Suprapubic skin (tissue), 4 donors: ENCODE data around the gene UBE2E2. TPM values are rescaled to one million over a fixed set of nuclear protein-coding genes. Genes with fewer than 3 reads are reported as not detected.

Experiments used
- DNase-seq, 2 donors: peaks; one replicate each; pipeline ENCODE4 v3.0.0-alpha.2; 2019; ENCODE audit warnings: low spot score in 2 of 2
- H3K27ac ChIP-seq: fragments of 200-600 bp; sonication (generic); one replicate; pipeline ENCODE4 v1.5.1; 2019
- H3K27me3 ChIP-seq: fragments of 200-600 bp; sonication (generic); one replicate; pipeline ENCODE4 v1.5.1; 2019
- H3K36me3 ChIP-seq: fragments of 200-600 bp; sonication (generic); one replicate; pipeline ENCODE4 v1.5.1; 2019
- H3K4me1 ChIP-seq: fragments of 200-600 bp; sonication (generic); one replicate; pipeline ENCODE4 v1.5.1; 2019
- H3K4me3 ChIP-seq: fragments of 200-600 bp; sonication (generic); one replicate; pipeline ENCODE4 v1.5.1; 2019; ENCODE audit warnings: mild to moderate bottlenecking
- H3K9me3 ChIP-seq: fragments of 200-600 bp; sonication (generic); one replicate; pipeline ENCODE4 v1.5.1; 2019
- EP300 ChIP-seq: sonication (generic); formaldehyde crosslinking; IDR thresholded peaks from one replicate; pipeline ENCODE4 v1.6.1; 2017; ENCODE audit warnings: antibody characterized with exemption
- POLR2A ChIP-seq, 2 donors: fragments of 450-650 bp; IDR thresholded peaks; one replicate each; pipeline ENCODE4 v1.6.1; 2017; ENCODE audit warnings: antibody characterized with exemption in 2 of 2, mild to moderate bottlenecking in 2 of 2, moderate library complexity in 2 of 2
- POLR2AphosphoS5 ChIP-seq, 3 donors: sonication (generic); formaldehyde crosslinking; IDR thresholded peaks; one replicate each; pipeline ENCODE4 v1.6.1; 2017; ENCODE audit warnings: antibody characterized with exemption in 3 of 3
- WGBS: methylation state at CpG from one replicate; pipeline ENCODE4 v1.1.5; 2018; 5-methylcytosine and 5-hydroxymethylcytosine counted together
- total RNA-seq, 4 donors: library from RNA; depleted of rRNA; stranded (reverse); fragments of >200 nt; gene quantifications; one replicate each; pipeline ENCODE4 v1.1.0, GENCODE V29; 2016
- TF ChIP-seq, protein P1 (sequence below), 2 donors: fragments of 200-600 bp in 1 of 2; fragments of 450-650 bp in 1 of 2; sonication (generic) in 1 of 2; IDR thresholded peaks; one replicate each; pipeline ENCODE4 v1.5.1; 2016 to 2019; ENCODE audit warnings: antibody characterized with exemption in 2 of 2, mild to moderate bottlenecking in 1 of 2, moderate library complexity in 1 of 2

Gene UBE2E2
- total RNA-seq, 4 donors from 2014 or later, result 30.2 to 65.4 (median 34.8) TPM

DNA sequence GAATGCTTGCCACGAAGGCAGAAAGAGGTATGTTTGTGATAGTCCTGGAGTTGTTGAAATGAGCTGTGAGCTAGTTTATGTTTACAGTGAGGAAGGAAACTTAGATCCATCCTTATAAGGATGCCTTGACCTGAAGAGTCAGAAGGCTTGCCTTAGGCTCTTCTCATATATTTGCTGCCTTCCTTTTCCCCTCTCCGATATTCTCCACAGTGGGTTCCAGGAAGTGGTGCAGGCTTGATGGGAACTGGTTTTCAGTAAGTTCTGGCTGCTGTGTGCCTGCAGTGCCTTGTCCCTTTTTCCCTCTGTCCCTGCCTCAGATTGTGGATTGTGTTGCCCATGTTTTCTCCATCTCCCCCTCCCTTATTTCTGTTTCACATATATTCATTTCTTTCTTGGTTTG lies 315.3 kb downstream of the UBE2E2 start:
- DNase-seq, result no peak
- 76% methylated on average over 2 of the region's 2 CpGs for WGBS
- no peak overlapping the region for H3K27ac ChIP-seq
- no peaks in the 10 kb centered on the region for H3K4me1 ChIP-seq
- TF ChIP-seq POLR2A (IDR thresholded peaks at IDR 0.05), result no peak
- no peak for TF ChIP-seq POLR2AphosphoS5 (IDR thresholded peaks at IDR 0.05)
- TF ChIP-seq EP300, result no peak
- TF ChIP-seq, protein P1, sequence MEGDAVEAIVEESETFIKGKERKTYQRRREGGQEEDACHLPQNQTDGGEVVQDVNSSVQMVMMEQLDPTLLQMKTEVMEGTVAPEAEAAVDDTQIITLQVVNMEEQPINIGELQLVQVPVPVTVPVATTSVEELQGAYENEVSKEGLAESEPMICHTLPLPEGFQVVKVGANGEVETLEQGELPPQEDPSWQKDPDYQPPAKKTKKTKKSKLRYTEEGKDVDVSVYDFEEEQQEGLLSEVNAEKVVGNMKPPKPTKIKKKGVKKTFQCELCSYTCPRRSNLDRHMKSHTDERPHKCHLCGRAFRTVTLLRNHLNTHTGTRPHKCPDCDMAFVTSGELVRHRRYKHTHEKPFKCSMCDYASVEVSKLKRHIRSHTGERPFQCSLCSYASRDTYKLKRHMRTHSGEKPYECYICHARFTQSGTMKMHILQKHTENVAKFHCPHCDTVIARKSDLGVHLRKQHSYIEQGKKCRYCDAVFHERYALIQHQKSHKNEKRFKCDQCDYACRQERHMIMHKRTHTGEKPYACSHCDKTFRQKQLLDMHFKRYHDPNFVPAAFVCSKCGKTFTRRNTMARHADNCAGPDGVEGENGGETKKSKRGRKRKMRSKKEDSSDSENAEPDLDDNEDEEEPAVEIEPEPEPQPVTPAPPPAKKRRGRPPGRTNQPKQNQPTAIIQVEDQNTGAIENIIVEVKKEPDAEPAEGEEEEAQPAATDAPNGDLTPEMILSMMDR (IDR thresholded peaks at IDR 0.05), result no peak
- H3K27me3 ChIP-seq, result no peaks in the 10 kb centered on the region
- H3K4me3 ChIP-seq, result no peak overlapping the region
- no peaks in the 10 kb centered on the region for H3K36me3 ChIP-seq
- no peaks in the 10 kb centered on the region for H3K9me3 ChIP-seq

DNA sequence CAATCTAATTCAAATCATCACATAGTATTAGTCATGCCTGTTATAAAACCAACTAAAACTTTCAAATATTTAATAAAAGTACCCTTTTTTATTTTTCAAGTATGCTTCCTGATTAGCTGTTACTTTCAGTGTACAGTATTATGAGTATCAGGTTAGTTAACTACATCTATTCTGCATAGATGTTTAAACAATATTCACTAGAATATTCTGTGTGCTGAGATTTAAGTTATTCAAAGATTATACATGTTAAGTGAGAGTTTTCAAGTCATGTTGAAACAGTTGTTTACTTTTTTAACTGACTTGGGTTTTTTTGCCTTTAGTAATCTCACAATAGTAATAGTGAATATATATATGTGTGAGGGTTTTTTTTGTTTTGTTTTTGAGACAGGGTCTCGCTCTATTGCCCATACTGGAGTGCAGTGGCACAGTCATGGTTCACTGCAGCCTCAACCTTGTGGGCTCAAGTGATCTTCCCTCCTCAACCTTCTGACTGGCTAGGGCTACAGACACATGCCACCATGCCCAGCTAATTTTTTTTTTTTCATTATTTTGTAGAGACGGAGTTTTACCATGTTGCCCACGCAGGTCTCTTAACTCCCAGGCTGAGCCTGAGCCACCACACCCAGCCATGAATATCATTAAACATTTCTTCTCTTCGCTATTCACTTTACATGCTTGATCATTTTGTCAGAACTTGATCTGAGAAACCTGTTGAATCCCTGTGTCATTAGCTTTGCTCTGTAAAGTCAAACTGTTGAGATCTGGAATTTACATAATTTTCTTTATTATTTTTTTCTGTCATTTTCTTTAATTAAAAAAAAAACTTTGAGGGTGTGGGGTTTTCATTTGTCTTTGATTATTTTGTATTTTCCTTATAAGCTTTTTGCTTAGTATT lies 316.4 kb downstream of the UBE2E2 start:
- H3K27me3 ChIP-seq, result no peaks in the 10 kb centered on the region
- 63% methylated on average over 4 of the region's 4 CpGs for WGBS
- no peak overlapping the region for H3K4me3 ChIP-seq
- no peaks in the 10 kb centered on the region for H3K4me1 ChIP-seq
- no peak for TF ChIP-seq POLR2AphosphoS5 (IDR thresholded peaks at IDR 0.05)
- TF ChIP-seq, protein P1 (IDR thresholded peaks at IDR 0.05), result no peak
- DNase-seq, result no peak
- no peak overlapping the region for H3K27ac ChIP-seq
- no peaks in the 10 kb centered on the region for H3K9me3 ChIP-seq
- no peaks in the 10 kb centered on the region for H3K36me3 ChIP-seq

DNA sequence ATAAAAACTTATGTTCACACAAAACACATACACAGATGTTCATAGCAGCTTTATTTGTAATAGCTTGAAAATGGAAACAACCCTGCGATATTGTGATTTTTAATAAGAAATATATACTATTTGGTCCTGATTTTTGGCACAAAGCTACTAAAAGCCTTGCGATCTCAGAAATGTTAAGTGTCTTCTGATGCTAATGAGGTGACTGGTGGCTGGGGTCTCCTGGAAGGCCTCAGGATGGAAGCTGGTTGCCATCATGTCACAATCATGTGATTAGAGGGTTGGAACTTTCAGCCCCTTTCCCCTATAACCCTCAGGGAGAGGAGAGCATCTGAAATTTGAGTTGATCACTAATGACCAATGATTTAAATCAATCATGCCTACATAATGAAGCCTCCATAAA lies 324.2 kb downstream of the UBE2E2 start:
- TF ChIP-seq POLR2AphosphoS5 (IDR thresholded peaks at IDR 0.05) (no peak), EP300 (no peak), POLR2A (IDR thresholded peaks at IDR 0.05) (no peak)
- TF ChIP-seq, protein P1 (IDR thresholded peaks at IDR 0.05), result no peak
- no peaks in the 10 kb centered on the region for H3K4me1 ChIP-seq
- no peaks in the 10 kb centered on the region for H3K27me3 ChIP-seq
- 97% methylated on average over 2 of the region's 2 CpGs for WGBS
- H3K27ac ChIP-seq, result no peak overlapping the region
- no peak overlapping the region for H3K4me3 ChIP-seq
- no peaks in the 10 kb centered on the region for H3K36me3 ChIP-seq
- no peaks in the 10 kb centered on the region for H3K9me3 ChIP-seq
- DNase-seq, result no peak

GRCh38 chr3:23533596-23533995 lies 330.5 kb downstream of the UBE2E2 start:
- Histone ChIP-seq H3K27me3 (no peaks in the 10 kb centered on the region), H3K27ac (no peak overlapping the region), H3K36me3 (no peaks in the 10 kb centered on the region), H3K4me1 (no peaks in the 10 kb centered on the region), H3K4me3 (no peak overlapping the region), H3K9me3 (no peaks in the 10 kb centered on the region)
- TF ChIP-seq POLR2AphosphoS5 (IDR thresholded peaks at IDR 0.05) (no peak), EP300 (no peak), POLR2A (IDR thresholded peaks at IDR 0.05) (no peak)
- TF ChIP-seq, protein P1 (IDR thresholded peaks at IDR 0.05), result no peak
- DNase-seq, result no peak
- WGBS, result 95% methylated on average over 11 of the region's 11 CpGs

DNA sequence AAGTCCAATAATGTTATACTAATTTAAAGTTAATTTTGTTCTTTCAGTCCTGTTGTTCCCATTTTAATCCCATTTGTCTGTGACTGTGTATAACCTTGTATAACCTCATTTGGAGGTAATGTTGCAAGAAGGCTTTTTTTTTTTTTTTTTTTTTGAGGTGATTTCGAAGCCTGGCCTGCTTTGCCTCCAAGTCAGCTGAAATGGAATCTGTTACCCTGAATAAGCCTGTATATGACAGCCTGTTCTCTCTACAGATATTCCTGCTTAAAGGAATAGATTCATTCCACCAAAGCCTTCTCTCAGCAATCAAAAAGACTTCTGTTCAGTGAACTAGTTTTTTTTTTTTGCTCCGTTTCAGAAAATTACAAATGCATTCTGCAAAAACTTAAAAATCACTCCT lies 330.9 kb downstream of the UBE2E2 start:
- TF ChIP-seq POLR2A (IDR thresholded peaks at IDR 0.05), result no peak
- TF ChIP-seq, protein P1 (IDR thresholded peaks at IDR 0.05), result no peak
- H3K4me3 ChIP-seq, result no peak overlapping the region
- DNase-seq, result no peak
- H3K4me1 ChIP-seq, result no peaks in the 10 kb centered on the region
- H3K9me3 ChIP-seq, result no peaks in the 10 kb centered on the region
- H3K27me3 ChIP-seq, result no peaks in the 10 kb centered on the region
- no peaks in the 10 kb centered on the region for H3K36me3 ChIP-seq
- WGBS, result 73% methylated on average over 2 of the region's 2 CpGs
- H3K27ac ChIP-seq, result no peak overlapping the region
